HL-60 (cell line): ENCODE results near the gene MAP10.

ENCODE experiments used
- DNase-seq, 2 experiments: peaks; one replicate each; pipeline ENCODE4 v3.0.0-alpha.2; 2010 to 2020; ENCODE audit warnings: low read depth in 1 of 2, low spot score in 1 of 2
- H3K27ac ChIP-seq: fragments of 250-450 bp; sonication (Bioruptor Pico); replicated peaks from 2 replicates; pipeline ENCODE4 v1.5.1; 2020; ENCODE audit warnings: mild to moderate bottlenecking, moderate library complexity
- H3K27me3 ChIP-seq: fragments of 250-450 bp; sonication (Bioruptor Pico); 2 replicates; pipeline ENCODE4 v1.5.1; 2021; ENCODE audit warnings: mild to moderate bottlenecking, moderate library complexity; ENCODE audit not compliant: insufficient read depth, poor library complexity, severe bottlenecking
- H3K4me3 ChIP-seq: replicated peaks from 2 replicates; pipeline ENCODE4 v1.5.1; 2011; ENCODE audit warnings: mild to moderate bottlenecking, control low read depth, low read length; ENCODE audit not compliant: insufficient read depth
- CTCF ChIP-seq: IDR thresholded peaks from one replicate; pipeline ENCODE4 v1.5.1; 2011; ENCODE audit warnings: low read length, control low read depth, inconsistent platforms; ENCODE audit not compliant: insufficient read depth
- GABPA ChIP-seq: IDR thresholded peaks from 2 replicates; pipeline ENCODE4 v1.6.1; 2012; ENCODE audit warnings: low read depth
- POLR2AphosphoS5 ChIP-seq: IDR thresholded peaks from 2 replicates; pipeline ENCODE4 v1.6.1; 2012; ENCODE audit warnings: low read depth
- REST ChIP-seq: IDR thresholded peaks from 2 replicates; pipeline ENCODE4 v1.6.1; 2012; ENCODE audit warnings: low read depth; ENCODE audit not compliant: insufficient replicate concordance
- SPI1 ChIP-seq: IDR thresholded peaks from 2 replicates; pipeline ENCODE4 v1.6.1; 2012; ENCODE audit warnings: low read depth, mild to moderate bottlenecking, borderline replicate concordance

Gene MAP10

GRCh38 chr1:232813760-232814159 is 8.5 kb downstream of the MAP10 start:
- no peak for DNase-seq
- TF ChIP-seq CTCF (no peak), REST (no peak), SPI1 (no peak), GABPA (no peak), POLR2AphosphoS5 (no peak)
- Histone ChIP-seq H3K27me3 (no peaks in the 10 kb centered on the region), H3K4me3 (no peak overlapping the region), H3K27ac (no peak overlapping the region)

GRCh38 chr1:232816324-232816723 is 11.1 kb downstream of the MAP10 start:
- Histone ChIP-seq H3K4me3 (no peak overlapping the region), H3K27ac (no peak overlapping the region), H3K27me3 (no peaks in the 10 kb centered on the region)
- DNase-seq = no peak
- TF ChIP-seq POLR2AphosphoS5 (no peak), CTCF (no peak), SPI1 (no peak), GABPA (no peak), REST (no peak)

- no peaks in the 10 kb centered on the region for H3K27me3 ChIP-seq
- H3K27ac ChIP-seq = no peak overlapping the region
- no peak for DNase-seq
- TF ChIP-seq REST (no peak), GABPA (no peak), CTCF (no peak), POLR2AphosphoS5 (no peak), SPI1 (no peak)
- H3K4me3 ChIP-seq = no peak overlapping the region
These were observed 12.8 kb downstream of the MAP10 start for GRCh38 chr1:232818040-232818439.
